DND-41 (cell line): ENCODE measurements around the gene F2RL3.

Experiments
- ATAC-seq: fragments of 200-7000 bp; cut with Tn5 transposase; 3 replicates; pipeline ENCODE4 v1.9.1; 2021; ENCODE audit warnings: low read depth; ENCODE audit not compliant: insufficient read depth
- DNase-seq: peaks from one replicate; pipeline ENCODE4 v3.0.0-alpha.2; 2020
- H2AFZ ChIP-seq: 2 replicates; pipeline ENCODE4 v1.6.0; 2012; ENCODE audit warnings: low read depth, low read length
- H3K27ac ChIP-seq: 2 replicates; pipeline ENCODE4 v1.5.1; 2012; ENCODE audit warnings: low read length, inconsistent platforms
- H3K27me3 ChIP-seq: fragments of 200-600 bp; sonication (generic); 2 replicates; pipeline ENCODE4 v1.6.0; 2012; ENCODE audit warnings: low read length, mild to moderate bottlenecking, inconsistent platforms; ENCODE audit not compliant: insufficient read depth, poor library complexity
- H3K36me3 ChIP-seq: 2 replicates; pipeline ENCODE4 v1.5.1; 2012; ENCODE audit warnings: low read length, inconsistent platforms; ENCODE audit not compliant: insufficient read depth
- H3K4me1 ChIP-seq: 2 replicates; pipeline ENCODE4 v1.5.1; 2012; ENCODE audit warnings: mild to moderate bottlenecking, low read length; ENCODE audit not compliant: insufficient read depth
- H3K4me2 ChIP-seq: 2 replicates; pipeline ENCODE4 v1.6.0; 2012; ENCODE audit warnings: mild to moderate bottlenecking, moderate library complexity, low read length, inconsistent platforms; ENCODE audit not compliant: insufficient read depth
- H3K4me3 ChIP-seq, 2 experiments: fragments of 200-600 bp in 1 of 2; shearing (Covaris generic) in 1 of 2; 2 replicates each; pipeline ENCODE4 v1.5.1; 2012 to 2016; ENCODE audit warnings: inconsistent platforms in 2 of 2, low read length in 2 of 2, mild to moderate bottlenecking in 2 of 2, low read depth in 1 of 2, moderate library complexity in 1 of 2
- H3K79me2 ChIP-seq: 2 replicates; pipeline ENCODE4 v1.6.0; 2012; ENCODE audit warnings: low read length, inconsistent platforms; ENCODE audit not compliant: insufficient read depth
- H3K9ac ChIP-seq: 2 replicates; pipeline ENCODE4 v1.6.0; 2012; ENCODE audit warnings: low read depth, mild to moderate bottlenecking, inconsistent platforms, low read length, moderate library complexity
- H3K9me3 ChIP-seq: 2 replicates; pipeline ENCODE4 v1.5.1; 2012; ENCODE audit warnings: low read length, moderate library complexity, mild to moderate bottlenecking, inconsistent platforms; ENCODE audit not compliant: insufficient read depth, severe bottlenecking
- H4K20me1 ChIP-seq: 2 replicates; pipeline ENCODE4 v1.6.0; 2012; ENCODE audit warnings: low read length; ENCODE audit not compliant: insufficient read depth
- EZH2 ChIP-seq: IDR thresholded peaks from 3 replicates; pipeline ENCODE4 v1.6.1; 2012; ENCODE audit warnings: borderline replicate concordance, low read depth, mild to moderate bottlenecking, moderate library complexity, low read length, inconsistent platforms; ENCODE audit not compliant: severe bottlenecking
- TF ChIP-seq, protein P1 (sequence below): IDR thresholded peaks from 2 replicates; pipeline ENCODE4 v1.5.1; 2012; ENCODE audit warnings: borderline replicate concordance, low read length, moderate library complexity, mild to moderate bottlenecking; ENCODE audit not compliant: poor library complexity, severe bottlenecking; ENCODE audit errors: extremely low read depth

The F2RL3 gene

DNA sequence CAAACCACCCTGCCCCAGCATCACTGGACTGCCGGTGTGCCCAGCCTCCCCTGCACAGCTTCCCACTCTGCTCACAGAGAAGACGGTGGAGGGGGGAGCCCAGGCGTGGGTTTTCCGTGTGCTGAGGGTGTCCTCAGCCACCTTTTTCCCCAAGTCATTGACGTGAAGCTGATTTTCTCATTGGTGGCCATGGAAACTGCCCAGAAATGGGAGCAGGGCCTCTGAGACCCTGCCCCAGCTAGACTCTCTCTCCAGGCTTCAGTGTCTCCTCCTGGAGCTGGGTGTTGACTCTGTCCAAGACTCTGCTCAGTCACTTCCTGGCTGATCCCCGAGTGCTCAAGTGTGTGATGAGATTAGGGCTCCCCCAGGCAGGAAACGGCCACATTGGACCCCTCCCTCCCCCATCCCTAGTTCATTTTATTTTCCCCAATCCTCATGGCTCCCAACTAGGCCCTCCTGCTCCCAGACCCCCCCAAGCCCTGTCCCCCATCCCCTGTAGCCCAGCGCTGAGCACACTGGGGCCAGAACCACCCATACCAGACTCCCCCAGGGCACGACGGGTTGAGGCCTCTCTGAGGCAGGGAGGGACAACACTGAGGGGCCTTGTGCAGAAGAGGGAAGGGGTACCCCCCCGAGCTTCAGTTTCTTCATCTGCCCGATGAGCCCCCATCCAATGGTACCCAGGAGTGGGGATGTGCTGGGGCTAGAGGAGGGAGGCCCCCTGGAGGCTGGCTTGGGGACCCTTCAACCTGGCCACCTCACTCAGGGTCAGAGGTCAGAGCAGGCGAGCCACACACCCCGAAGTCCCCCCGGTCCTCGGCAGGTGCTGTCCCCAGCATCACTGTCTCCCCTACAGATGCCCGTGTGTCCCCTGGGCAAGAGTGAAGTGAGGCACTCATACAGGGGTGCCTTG, 1.2 kb upstream of the F2RL3 start:
- no peaks in the 10 kb centered on the region for H3K4me1 ChIP-seq
- H3K4me3 ChIP-seq = no peak overlapping the region
- H3K4me2 ChIP-seq = no peak overlapping the region
- no peak overlapping the region for H2AFZ ChIP-seq
- ATAC-seq = no peak
- no peaks in the 10 kb centered on the region for H4K20me1 ChIP-seq
- DNase-seq = no peak
- H3K9ac ChIP-seq = no peak overlapping the region
- no peak overlapping the region for H3K27ac ChIP-seq
- no peaks in the 10 kb centered on the region for H3K79me2 ChIP-seq
- peaks cover 2% of the 10 kb centered on the region for H3K9me3 ChIP-seq
- H3K27me3 ChIP-seq = no peaks in the 10 kb centered on the region
- no peak for TF ChIP-seq EZH2
- TF ChIP-seq, protein P1, sequence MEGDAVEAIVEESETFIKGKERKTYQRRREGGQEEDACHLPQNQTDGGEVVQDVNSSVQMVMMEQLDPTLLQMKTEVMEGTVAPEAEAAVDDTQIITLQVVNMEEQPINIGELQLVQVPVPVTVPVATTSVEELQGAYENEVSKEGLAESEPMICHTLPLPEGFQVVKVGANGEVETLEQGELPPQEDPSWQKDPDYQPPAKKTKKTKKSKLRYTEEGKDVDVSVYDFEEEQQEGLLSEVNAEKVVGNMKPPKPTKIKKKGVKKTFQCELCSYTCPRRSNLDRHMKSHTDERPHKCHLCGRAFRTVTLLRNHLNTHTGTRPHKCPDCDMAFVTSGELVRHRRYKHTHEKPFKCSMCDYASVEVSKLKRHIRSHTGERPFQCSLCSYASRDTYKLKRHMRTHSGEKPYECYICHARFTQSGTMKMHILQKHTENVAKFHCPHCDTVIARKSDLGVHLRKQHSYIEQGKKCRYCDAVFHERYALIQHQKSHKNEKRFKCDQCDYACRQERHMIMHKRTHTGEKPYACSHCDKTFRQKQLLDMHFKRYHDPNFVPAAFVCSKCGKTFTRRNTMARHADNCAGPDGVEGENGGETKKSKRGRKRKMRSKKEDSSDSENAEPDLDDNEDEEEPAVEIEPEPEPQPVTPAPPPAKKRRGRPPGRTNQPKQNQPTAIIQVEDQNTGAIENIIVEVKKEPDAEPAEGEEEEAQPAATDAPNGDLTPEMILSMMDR = no peak
- H3K36me3 ChIP-seq = no peaks in the 10 kb centered on the region

GRCh38 chr19:16889366-16889882, 625 bp downstream of the F2RL3 start:
- Histone ChIP-seq H3K9me3 (no peaks in the 10 kb centered on the region), H3K9ac (no peak overlapping the region), H3K4me3 (no peak overlapping the region), H3K36me3 (no peaks in the 10 kb centered on the region), H4K20me1 (no peaks in the 10 kb centered on the region), H3K27ac (no peak overlapping the region), H3K4me1 (no peaks in the 10 kb centered on the region), H3K79me2 (no peaks in the 10 kb centered on the region), H3K27me3 (no peaks in the 10 kb centered on the region), H3K4me2 (no peak overlapping the region), H2AFZ (no peak overlapping the region)
- no peak for DNase-seq
- ATAC-seq = no peak
- no peak for TF ChIP-seq EZH2
- TF ChIP-seq, protein P1 = no peak

DNA sequence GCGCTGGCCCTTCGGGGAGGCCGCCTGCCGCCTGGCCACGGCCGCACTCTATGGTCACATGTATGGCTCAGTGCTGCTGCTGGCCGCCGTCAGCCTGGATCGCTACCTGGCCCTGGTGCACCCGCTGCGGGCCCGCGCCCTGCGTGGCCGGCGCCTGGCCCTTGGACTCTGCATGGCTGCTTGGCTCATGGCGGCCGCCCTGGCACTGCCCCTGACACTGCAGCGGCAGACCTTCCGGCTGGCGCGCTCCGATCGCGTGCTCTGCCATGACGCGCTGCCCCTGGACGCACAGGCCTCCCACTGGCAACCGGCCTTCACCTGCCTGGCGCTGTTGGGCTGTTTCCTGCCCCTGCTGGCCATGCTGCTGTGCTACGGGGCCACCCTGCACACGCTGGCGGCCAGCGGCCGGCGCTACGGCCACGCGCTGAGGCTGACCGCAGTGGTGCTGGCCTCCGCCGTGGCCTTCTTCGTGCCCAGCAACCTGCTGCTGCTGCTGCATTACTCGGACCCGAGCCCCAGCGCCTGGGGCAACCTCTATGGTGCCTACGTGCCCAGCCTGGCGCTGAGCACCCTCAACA, 1.2 kb downstream of the F2RL3 start:
- H3K36me3 ChIP-seq = no peaks in the 10 kb centered on the region
- H3K4me1 ChIP-seq = no peaks in the 10 kb centered on the region
- TF ChIP-seq, protein P1 = no peak
- TF ChIP-seq EZH2 = no peak
- no peak overlapping the region for H3K9ac ChIP-seq
- no peak for ATAC-seq
- H4K20me1 ChIP-seq = no peaks in the 10 kb centered on the region
- no peak overlapping the region for H3K4me2 ChIP-seq
- H2AFZ ChIP-seq = no peak overlapping the region
- no peak overlapping the region for H3K27ac ChIP-seq
- H3K27me3 ChIP-seq = no peaks in the 10 kb centered on the region
- no peak overlapping the region for H3K4me3 ChIP-seq
- no peak for DNase-seq
- H3K9me3 ChIP-seq = no peaks in the 10 kb centered on the region
- no peaks in the 10 kb centered on the region for H3K79me2 ChIP-seq
